PC-9 (cell line): ENCODE results near the gene DUSP18.

ENCODE experiments used
- EZH2 ChIP-seq: fragments of 200-600 bp; sonication (generic); IDR thresholded peaks from 2 replicates; pipeline ENCODE4 v1.8.0; 2017; ENCODE audit warnings: antibody characterized with exemption, low read depth
- TF ChIP-seq, protein P1 (sequence below): fragments of 200-600 bp; sonication (generic); conservative IDR thresholded peaks from 2 replicates; pipeline ENCODE4 v1.6.1; 2017; ENCODE audit warnings: mixed run types, antibody characterized with exemption, mild to moderate bottlenecking, moderate library complexity

DNA sequence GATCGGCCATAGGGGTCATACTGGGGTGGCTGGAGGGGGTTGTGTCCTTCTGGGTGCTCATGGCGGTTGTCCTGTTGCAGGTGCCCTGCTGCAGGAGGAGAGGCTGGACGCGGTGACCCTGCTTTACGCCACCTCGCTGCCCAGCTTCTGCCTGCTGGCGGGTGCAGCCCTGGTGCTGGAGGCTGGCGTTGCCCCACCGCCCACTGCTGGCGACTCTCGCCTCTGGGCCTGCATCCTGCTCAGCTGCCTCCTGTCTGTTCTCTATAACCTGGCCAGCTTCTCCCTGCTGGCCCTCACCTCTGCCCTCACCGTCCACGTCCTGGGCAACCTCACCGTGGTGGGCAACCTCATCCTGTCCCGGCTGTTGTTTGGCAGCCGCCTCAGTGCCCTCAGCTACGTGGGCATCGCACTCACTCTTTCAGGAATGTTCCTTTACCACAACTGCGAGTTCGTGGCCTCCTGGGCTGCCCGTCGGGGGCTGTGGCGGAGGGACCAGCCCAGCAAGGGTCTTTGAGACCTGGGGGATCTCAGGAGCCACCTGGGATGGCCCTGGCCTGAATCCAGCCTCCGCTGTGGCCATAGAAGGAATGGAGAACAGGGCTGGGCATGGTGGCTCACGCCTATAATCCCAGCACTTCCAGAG lies 21.0 kb downstream of the DUSP18 start:
- TF ChIP-seq, protein P1, sequence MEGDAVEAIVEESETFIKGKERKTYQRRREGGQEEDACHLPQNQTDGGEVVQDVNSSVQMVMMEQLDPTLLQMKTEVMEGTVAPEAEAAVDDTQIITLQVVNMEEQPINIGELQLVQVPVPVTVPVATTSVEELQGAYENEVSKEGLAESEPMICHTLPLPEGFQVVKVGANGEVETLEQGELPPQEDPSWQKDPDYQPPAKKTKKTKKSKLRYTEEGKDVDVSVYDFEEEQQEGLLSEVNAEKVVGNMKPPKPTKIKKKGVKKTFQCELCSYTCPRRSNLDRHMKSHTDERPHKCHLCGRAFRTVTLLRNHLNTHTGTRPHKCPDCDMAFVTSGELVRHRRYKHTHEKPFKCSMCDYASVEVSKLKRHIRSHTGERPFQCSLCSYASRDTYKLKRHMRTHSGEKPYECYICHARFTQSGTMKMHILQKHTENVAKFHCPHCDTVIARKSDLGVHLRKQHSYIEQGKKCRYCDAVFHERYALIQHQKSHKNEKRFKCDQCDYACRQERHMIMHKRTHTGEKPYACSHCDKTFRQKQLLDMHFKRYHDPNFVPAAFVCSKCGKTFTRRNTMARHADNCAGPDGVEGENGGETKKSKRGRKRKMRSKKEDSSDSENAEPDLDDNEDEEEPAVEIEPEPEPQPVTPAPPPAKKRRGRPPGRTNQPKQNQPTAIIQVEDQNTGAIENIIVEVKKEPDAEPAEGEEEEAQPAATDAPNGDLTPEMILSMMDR = no peak
- no peak for TF ChIP-seq EZH2
